HUES6 (cell line): Measurements from ENCODE around the gene PPP1R9B.
A peak's percentile ranks its signal among the peaks of the same experiment; 100 is the strongest.

Experiments
- H3K27ac ChIP-seq: 2 replicates; pipeline ENCODE4 v1.7.0; 2013; ENCODE audit warnings: low read depth, mild to moderate bottlenecking, low read length, inconsistent platforms
- H3K27me3 ChIP-seq: 2 replicates; pipeline ENCODE4 v1.6.1; 2013; ENCODE audit warnings: low read length; ENCODE audit not compliant: control insufficient read depth, insufficient read depth
- H3K36me3 ChIP-seq: 2 replicates; pipeline ENCODE4 v1.6.1; 2013; ENCODE audit warnings: low read length; ENCODE audit not compliant: control insufficient read depth, insufficient read depth
- H3K4me1 ChIP-seq: 2 replicates; pipeline ENCODE4 v1.6.1; 2013; ENCODE audit warnings: low read length; ENCODE audit not compliant: control insufficient read depth, insufficient read depth
- H3K4me3 ChIP-seq: 2 replicates; pipeline ENCODE4 v1.5.1; 2013; ENCODE audit warnings: low read depth, low read length
- H3K9ac ChIP-seq: one replicate; pipeline ENCODE4 v1.6.1; 2013; ENCODE audit warnings: mild to moderate bottlenecking, low read length
- H3K9me3 ChIP-seq: 2 replicates; pipeline ENCODE4 v1.6.1; 2013; ENCODE audit warnings: low read depth, low read length; ENCODE audit not compliant: control insufficient read depth, insufficient read depth

PPP1R9B gene

DNA sequence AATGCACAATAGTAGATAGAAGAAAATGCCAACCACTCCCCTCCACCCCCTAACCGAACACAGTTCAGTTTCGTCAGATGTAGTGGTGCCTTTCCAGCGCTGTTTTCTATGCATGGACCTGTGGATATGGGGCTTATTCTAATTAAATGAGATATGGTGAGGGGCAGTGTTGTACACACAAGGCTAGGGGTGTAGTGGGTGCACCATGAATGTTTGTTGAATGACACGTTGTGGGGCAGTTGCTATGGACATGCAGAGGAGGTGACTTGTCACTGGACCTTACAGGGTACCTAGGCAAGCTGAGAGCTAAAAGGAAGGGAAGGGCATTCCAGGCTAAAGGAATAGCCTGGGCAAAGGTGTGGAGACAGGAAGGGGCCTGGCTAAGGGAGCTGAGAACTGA lies 51.9 kb downstream of the PPP1R9B start:
- H3K27ac ChIP-seq, result no peak overlapping the region
- H3K36me3 ChIP-seq, result 0 out of 2 replicates have a peak, but pooled peaks cover 5% of the 10 kb centered on the region
- no peaks in the 10 kb centered on the region for H3K27me3 ChIP-seq
- H3K4me1 ChIP-seq, result peaks cover 28% of the 10 kb centered on the region
- no peak overlapping the region for H3K4me3 ChIP-seq
- no peak overlapping the region for H3K9ac ChIP-seq
- no peaks in the 10 kb centered on the region for H3K9me3 ChIP-seq

DNA sequence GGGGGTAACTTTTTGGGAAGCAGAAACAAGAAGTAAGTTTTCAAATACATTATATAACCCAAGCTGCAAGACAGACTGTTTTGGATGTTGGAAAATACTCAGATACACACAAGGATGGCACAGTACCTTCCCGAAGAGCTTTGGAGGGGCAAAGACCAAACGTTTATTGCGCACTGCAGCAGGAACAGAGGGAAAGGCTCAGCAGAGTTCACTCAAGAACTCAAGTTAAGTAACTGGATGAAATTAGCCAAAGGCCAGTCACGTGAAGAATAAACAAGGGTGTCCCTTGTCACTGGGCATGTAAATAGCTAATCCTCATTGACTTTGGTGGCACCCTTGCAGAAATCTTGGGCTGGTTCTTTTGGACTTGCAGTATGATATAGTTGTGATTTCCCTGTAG lies 52.6 kb downstream of the PPP1R9B start:
- H3K9me3 ChIP-seq, result no peaks in the 10 kb centered on the region
- H3K9ac ChIP-seq, result no peak overlapping the region
- 0 out of 2 replicates have a peak, but pooled peaks cover 5% of the 10 kb centered on the region for H3K36me3 ChIP-seq
- H3K4me1 ChIP-seq, result peaks cover 28% of the 10 kb centered on the region
- H3K4me3 ChIP-seq, result no peak overlapping the region
- H3K27me3 ChIP-seq, result no peaks in the 10 kb centered on the region
- no peak overlapping the region for H3K27ac ChIP-seq

DNA sequence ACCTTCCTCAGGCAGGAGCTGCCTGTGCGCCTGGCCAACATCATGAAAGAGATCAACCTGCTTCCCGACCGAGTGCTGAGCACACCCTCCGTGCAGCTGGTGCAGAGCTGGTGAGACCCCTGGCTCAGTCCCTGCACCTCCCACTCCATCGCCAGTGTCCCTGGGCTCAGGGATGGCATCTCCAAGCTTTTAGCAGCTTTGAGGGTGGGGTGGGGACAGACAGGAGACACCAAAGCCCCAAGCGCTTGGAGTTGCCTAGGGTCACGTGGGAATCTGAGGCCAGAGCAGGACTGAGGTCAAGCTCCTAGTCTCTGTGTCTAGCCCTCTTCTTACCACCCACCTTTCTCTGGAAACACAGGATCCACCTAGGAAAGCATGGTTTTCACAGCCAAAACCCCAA lies 53.0 kb downstream of the PPP1R9B start:
- Histone ChIP-seq H3K9me3 (no peaks in the 10 kb centered on the region), H3K4me1 (peaks cover 28% of the 10 kb centered on the region), H3K27me3 (no peaks in the 10 kb centered on the region), H3K36me3 (0 out of 2 replicates have a peak, but pooled peaks cover 5% of the 10 kb centered on the region), H3K9ac (no peak overlapping the region), H3K27ac (no peak overlapping the region), H3K4me3 (no peak overlapping the region)

DNA sequence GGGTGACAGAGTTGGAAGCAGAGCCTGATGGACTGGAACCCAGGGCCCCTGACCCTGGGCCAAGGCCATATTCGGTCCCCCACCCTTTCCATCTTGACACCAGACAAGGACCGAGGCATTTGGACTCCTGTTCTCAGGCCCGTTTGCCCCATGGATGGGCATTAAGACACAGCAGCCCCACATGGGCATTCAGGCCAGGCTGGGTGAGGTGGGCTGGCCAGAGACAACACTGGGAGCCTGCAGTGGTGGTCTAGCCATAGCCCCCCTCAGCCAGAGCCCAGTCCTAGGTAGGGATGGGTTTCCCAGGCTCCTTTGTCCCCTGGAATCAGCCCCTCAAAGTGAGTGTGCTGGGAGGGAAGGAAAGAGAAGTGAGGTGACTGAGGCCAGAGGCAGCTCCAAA lies 53.7 kb downstream of the PPP1R9B start:
- Histone ChIP-seq H3K27me3 (no peaks in the 10 kb centered on the region), H3K36me3 (0 out of 2 replicates have a peak, but pooled peaks cover 5% of the 10 kb centered on the region), H3K9ac (no peak overlapping the region), H3K4me1 (peaks cover 23% of the 10 kb centered on the region), H3K27ac (no peak overlapping the region), H3K4me3 (no peak overlapping the region), H3K9me3 (no peaks in the 10 kb centered on the region)

DNA sequence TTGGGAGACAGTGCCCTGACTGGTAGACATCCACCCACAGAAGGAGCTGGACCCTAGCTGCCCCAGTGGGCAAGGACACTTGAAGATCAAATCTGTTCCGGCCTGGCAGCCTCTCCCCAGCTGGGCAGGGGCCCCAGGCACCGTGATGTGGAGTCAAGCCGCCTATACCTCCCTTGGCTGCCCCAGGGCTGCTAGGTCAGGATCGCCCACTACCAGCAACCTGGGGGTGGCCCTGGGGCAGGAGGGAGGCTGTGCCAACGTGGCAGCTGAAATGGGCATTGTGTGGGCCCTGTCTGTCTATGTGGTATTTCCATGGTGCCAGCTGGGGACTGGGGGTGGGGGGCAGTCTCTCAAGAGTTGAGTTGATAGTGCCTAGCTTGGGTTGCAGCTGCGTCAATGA lies 54.4 kb downstream of the PPP1R9B start:
- H3K9ac ChIP-seq, result no peak overlapping the region

DNA sequence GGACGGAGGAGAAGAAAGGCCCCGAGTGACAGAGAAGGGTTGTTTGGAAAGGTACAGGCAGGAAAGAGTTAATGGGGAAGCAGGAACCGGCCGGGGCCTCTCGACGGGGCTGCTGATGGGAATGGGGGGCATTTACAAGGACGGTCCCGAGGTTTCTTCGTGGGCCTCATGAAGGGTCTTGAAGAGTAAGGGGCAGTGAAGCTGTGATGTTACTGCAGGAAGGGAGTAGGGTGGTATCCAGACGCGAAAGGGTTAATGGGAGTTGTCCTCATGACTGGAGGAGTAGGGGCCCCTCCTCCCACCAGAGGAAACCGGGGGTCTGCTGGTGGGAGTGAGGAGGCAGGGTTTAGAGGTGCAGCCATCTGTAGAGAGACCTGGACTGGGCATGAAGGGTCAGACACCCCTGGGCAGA lies 54.8 kb downstream of the PPP1R9B start:
- Histone ChIP-seq H3K4me3 (peak overlapping the region; percentile 92), H3K36me3 (0 out of 2 replicates have a peak, but pooled peaks cover 5% of the 10 kb centered on the region), H3K9ac (peak overlapping the region; percentile 61), H3K9me3 (no peaks in the 10 kb centered on the region), H3K4me1 (peaks cover 12% of the 10 kb centered on the region), H3K27me3 (no peaks in the 10 kb centered on the region), H3K27ac (no peak overlapping the region)

More for the DNA sequence above, 54.4 kb downstream of the PPP1R9B start:
- 0 out of 2 replicates have a peak, but pooled peaks cover 5% of the 10 kb centered on the region for H3K36me3 ChIP-seq
- peak overlapping the region; percentile 92 for H3K4me3 ChIP-seq
- H3K4me1 ChIP-seq, result peaks cover 16% of the 10 kb centered on the region
- no peak overlapping the region for H3K27ac ChIP-seq
- no peaks in the 10 kb centered on the region for H3K9me3 ChIP-seq
- H3K27me3 ChIP-seq, result no peaks in the 10 kb centered on the region

DNA sequence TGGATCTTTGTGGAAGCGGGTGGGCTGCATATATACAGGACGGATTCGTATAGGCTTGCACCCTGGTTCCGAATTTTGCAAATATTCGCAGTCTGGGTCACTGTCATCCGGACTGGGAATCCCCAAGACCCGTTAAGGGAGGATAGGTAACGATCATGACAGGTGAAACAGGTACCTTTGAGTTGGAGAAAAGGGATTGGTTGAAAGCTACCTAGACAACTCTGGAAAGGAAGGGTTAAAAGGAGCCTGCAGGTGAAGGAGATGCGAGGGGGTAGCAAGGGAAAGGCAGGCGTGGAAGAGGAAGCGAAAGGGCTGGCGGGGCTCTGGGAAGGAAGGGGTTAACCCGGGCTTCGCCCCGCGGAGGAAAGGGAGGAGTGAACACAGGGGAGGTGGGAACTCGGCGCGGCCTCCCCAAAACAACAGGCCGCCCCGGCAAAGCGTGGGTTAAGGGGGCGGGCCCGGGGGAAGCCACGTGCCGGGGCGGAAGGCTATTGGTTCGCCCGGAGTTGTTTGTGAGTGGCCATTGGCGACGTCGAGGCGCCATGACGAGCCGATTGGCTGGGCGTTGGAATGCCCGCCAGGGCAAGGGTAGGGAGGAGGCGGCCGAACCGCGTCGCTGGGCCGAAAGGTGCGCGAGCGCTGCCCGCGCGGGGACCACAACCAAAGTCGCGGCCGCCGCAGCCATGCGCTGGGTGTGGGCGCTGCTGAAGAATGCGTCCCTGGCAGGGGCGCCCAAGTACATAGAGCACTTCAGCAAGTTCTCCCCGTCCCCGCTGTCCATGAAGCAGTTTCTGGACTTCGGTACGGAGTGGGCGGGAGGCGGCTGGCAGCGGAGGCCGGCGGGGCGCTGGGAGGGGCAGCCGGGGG lies 55.5 kb downstream of the PPP1R9B start, which contains the start of gene PDK2:
PDK2 (plus strand) TSS at position 599 of the 867 bp plus-strand sequence; CDS start at position 684, 85 bp downstream.
- Histone ChIP-seq H3K9ac (peak within 1 kb of the TSS; percentile 61), H3K9me3 (no peaks in the 10 kb centered on the region), H3K4me1 (peaks cover 6% of the 10 kb centered on the region), H3K27ac (no peak within 1 kb of the TSS), H3K4me3 (peak within 1 kb of the TSS; percentile 92), H3K27me3 (no peaks in the 10 kb centered on the region), H3K36me3 (0 out of 2 replicates have a peak, but pooled peaks cover 5% of the 10 kb centered on the region)

DNA sequence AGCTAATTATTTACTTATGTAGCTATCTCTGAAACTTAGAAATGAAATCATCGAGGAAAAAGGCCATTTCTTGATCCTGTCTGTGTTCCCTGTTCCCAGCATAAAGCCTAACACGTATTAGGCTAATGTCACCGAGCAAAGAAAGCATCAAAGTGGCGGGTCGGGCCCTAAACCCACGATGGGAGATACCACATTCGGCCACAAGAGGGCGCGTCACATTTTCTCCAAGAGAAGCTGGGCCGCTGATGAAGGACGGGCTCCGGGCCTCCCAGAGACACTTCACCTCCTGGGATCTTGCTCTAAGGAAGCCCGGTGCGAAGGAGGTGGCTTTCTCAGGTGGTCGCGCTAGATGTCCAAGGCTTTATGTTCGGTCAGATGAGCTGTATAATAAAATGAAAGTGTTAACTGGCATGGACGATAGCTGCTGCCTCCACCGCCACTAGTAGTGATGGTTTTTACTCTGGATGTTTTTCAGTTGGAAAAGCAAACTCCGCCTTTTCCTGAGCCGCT lies 56.2 kb downstream of the PPP1R9B start:
- Histone ChIP-seq H3K4me3 (peak overlapping the region; percentile 92), H3K9ac (peak overlapping the region; percentile 36), H3K27ac (no peak overlapping the region)

DNA sequence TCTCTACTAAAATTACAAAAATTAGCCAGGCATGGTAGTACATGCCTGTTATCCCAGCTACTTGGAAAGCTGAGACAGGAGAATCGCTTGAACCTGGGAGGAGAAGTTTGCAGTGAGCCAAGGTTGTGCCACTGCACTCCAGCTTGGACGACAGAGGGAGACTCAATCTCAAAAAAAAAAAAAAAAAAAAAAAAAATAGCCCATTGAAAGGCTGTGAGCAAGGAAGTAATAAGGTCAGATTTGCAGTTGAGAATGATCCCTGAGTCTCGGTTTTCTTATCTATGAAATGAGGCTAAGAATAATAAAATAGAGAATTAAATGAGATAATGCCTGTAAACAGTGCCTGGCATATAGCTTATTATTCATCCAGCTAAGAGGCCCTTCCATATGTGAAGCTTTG lies 56.7 kb downstream of the PPP1R9B start:
- Histone ChIP-seq H3K4me3 (no peak overlapping the region), H3K36me3 (peaks cover 12% of the 10 kb centered on the region; the same call in 1 of the 2 replicates), H3K27ac (no peak overlapping the region), H3K9me3 (no peaks in the 10 kb centered on the region), H3K9ac (no peak overlapping the region), H3K4me1 (peaks cover 6% of the 10 kb centered on the region), H3K27me3 (no peaks in the 10 kb centered on the region)

More for the DNA sequence above, 56.2 kb downstream of the PPP1R9B start:
- H3K27me3 ChIP-seq, result no peaks in the 10 kb centered on the region
- H3K36me3 ChIP-seq, result peaks cover 10% of the 10 kb centered on the region; the same call in 1 of the 2 replicates
- no peaks in the 10 kb centered on the region for H3K9me3 ChIP-seq
- peaks cover 6% of the 10 kb centered on the region for H3K4me1 ChIP-seq

DNA sequence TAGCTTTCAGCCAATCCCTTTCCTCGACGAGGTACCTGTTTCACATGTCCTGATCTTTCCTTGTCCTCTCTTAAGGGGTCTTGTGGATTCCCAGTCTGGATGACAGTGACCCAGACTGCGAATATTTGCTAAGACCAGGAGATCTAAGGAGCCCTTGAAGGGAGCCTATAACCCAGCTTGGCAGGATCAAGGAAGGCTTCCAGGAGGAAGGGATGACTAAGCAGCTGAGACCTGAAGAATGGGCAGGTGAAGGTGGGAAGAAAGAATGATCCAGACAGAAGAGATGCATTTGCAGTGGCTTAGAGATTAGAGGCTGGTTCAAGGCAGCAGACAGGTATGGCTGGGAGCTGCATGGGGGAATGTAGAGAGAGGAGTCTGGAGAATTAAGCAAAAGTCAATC lies 57.2 kb downstream of the PPP1R9B start:
- H3K36me3 ChIP-seq, result peaks cover 7% of the 10 kb centered on the region; the same call in 1 of the 2 replicates
- H3K27ac ChIP-seq, result no peak overlapping the region
- no peaks in the 10 kb centered on the region for H3K9me3 ChIP-seq
- H3K9ac ChIP-seq, result no peak overlapping the region
- H3K4me3 ChIP-seq, result no peak overlapping the region
- H3K27me3 ChIP-seq, result no peaks in the 10 kb centered on the region
- peaks cover 6% of the 10 kb centered on the region for H3K4me1 ChIP-seq

DNA sequence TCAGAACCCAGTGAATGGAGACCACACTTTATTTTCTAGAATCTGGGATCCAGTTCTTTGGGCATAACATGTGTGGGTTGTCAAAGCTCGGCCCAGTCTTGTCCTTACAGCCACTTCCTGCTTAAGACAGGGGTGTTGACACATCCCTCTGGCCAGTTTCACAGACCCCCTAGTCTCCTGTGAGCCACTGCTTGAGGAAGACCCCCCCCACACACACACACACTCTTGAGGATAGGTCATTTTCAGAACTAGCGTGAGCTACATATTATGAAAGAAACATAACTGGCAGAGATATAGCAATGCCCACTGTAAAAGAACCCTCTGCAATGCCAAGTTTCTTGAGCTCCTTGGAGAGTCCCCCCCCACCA lies 58.6 kb downstream of the PPP1R9B start:
- no peak overlapping the region for H3K4me3 ChIP-seq
- no peak overlapping the region for H3K27ac ChIP-seq
- no peaks in the 10 kb centered on the region for H3K9me3 ChIP-seq
- H3K9ac ChIP-seq, result no peak overlapping the region
- H3K36me3 ChIP-seq, result peaks cover 7% of the 10 kb centered on the region; the same call in 1 of the 2 replicates
- H3K4me1 ChIP-seq, result peaks cover 6% of the 10 kb centered on the region
- H3K27me3 ChIP-seq, result no peaks in the 10 kb centered on the region
